HEK293 (cell line): ENCODE measurements around the gene ZNF625.
A peak's percentile ranks its signal among the peaks of the same experiment; 100 is the strongest.

Source experiments
- CTCF ChIA-PET: fragments of 350-600 bp; formaldehyde crosslinking; extraction: SDS; loops from one replicate; lab custom pipeline; 2021; ENCODE audit warnings: antibody characterized with exemption; lab: Yijun Ruan, JAX
- POLR2A ChIA-PET: fragments of 300-600 bp; formaldehyde crosslinking; extraction: SDS; loops from one replicate; lab custom pipeline; 2020; ENCODE audit warnings: antibody characterized with exemption, inconsistent platforms; lab: Yijun Ruan, JAX
- H3K27ac ChIP-seq: fragments of 200-500 bp; sonication (Bioruptor generic); 2 replicates; pipeline ENCODE4 v1.5.1; 2014; ENCODE audit warnings: low read depth, low read length, control low read depth, inconsistent platforms; ENCODE audit errors: extremely low read depth
- H3K36me3 ChIP-seq, 2 experiments: fragments of 200-500 bp in 1 of 2; sonication (Bioruptor generic) in 1 of 2; 1 replicate in 1 of 2; 2 replicates in 1 of 2; pipeline ENCODE4 v1.5.1; 2014 to 2017; ENCODE audit warnings: inconsistent platforms in 2 of 2, low read length in 2 of 2; ENCODE audit not compliant: control insufficient read depth in 2 of 2, insufficient read depth in 1 of 2
- H3K4me1 ChIP-seq: fragments of 200-500 bp; sonication (Bioruptor generic); 2 replicates; pipeline ENCODE4 v1.5.1; 2014; ENCODE audit warnings: mild to moderate bottlenecking, low read length, inconsistent platforms; ENCODE audit not compliant: control insufficient read depth, insufficient read depth
- H3K4me3 ChIP-seq: 2 replicates; pipeline ENCODE4 v1.5.1; 2011; ENCODE audit warnings: low read depth, mild to moderate bottlenecking, control low read depth, low read length, moderate library complexity
- H3K9me3 ChIP-seq: fragments of 200-500 bp; sonication (Bioruptor generic); 2 replicates; pipeline ENCODE4 v1.5.1; 2014; ENCODE audit warnings: low read depth, low read length, inconsistent platforms; ENCODE audit not compliant: control insufficient read depth, insufficient read depth
- BCL11A ChIP-seq: fragments of 450-650 bp; formaldehyde crosslinking; IDR thresholded peaks from 2 replicates; pipeline ENCODE4 v1.5.1; 2016; ENCODE audit warnings: low read depth, missing biosample characterization, missing genetic modification characterization
- KLF8 ChIP-seq: fragments of 450-650 bp; formaldehyde crosslinking; IDR thresholded peaks from 2 replicates; pipeline ENCODE4 v1.5.1; 2016; ENCODE audit warnings: missing biosample characterization, missing genetic modification characterization
- SCRT2 ChIP-seq: fragments of 450-650 bp; formaldehyde crosslinking; IDR thresholded peaks from 2 replicates; pipeline ENCODE4 v1.5.1; 2016; ENCODE audit warnings: missing biosample characterization, missing genetic modification characterization
- SETDB1 ChIP-seq: IDR thresholded peaks from one replicate; pipeline ENCODE4 v1.6.1; 2017; ENCODE audit warnings: mild to moderate bottlenecking, low read length, moderate library complexity, mixed read lengths; ENCODE audit not compliant: insufficient read length
- ZBTB20 ChIP-seq: fragments of 450-650 bp; formaldehyde crosslinking; IDR thresholded peaks from 2 replicates; pipeline ENCODE4 v1.5.1; 2016; ENCODE audit warnings: missing biosample characterization, missing genetic modification characterization
- ZBTB8A ChIP-seq: fragments of 450-650 bp; formaldehyde crosslinking; IDR thresholded peaks from 2 replicates; pipeline ENCODE4 v1.5.1; 2016; ENCODE audit warnings: missing biosample characterization, missing genetic modification characterization
- ZNF174 ChIP-seq: fragments of 450-650 bp; formaldehyde crosslinking; IDR thresholded peaks from 2 replicates; pipeline ENCODE4 v1.5.0; 2017; ENCODE audit warnings: missing biosample characterization, mild to moderate bottlenecking, missing genetic modification characterization
- ZNF202 ChIP-seq: fragments of 450-650 bp; formaldehyde crosslinking; IDR thresholded peaks from 2 replicates; pipeline ENCODE4 v1.5.1; 2016; ENCODE audit warnings: missing biosample characterization, missing genetic modification characterization, borderline replicate concordance
- ZNF211 ChIP-seq: fragments of 450-650 bp; formaldehyde crosslinking; IDR thresholded peaks from 2 replicates; pipeline ENCODE4 v1.5.1; 2016; ENCODE audit warnings: low read depth, missing biosample characterization, missing genetic modification characterization
- ZNF223 ChIP-seq: fragments of 450-650 bp; formaldehyde crosslinking; IDR thresholded peaks from 2 replicates; pipeline ENCODE4 v1.5.1; 2016; ENCODE audit warnings: missing biosample characterization, missing genetic modification characterization
- ZNF248 ChIP-seq: fragments of 450-650 bp; formaldehyde crosslinking; IDR thresholded peaks from 2 replicates; pipeline ENCODE4 v1.5.1; 2017; ENCODE audit warnings: missing biosample characterization, missing genetic modification characterization
- ZNF292 ChIP-seq: fragments of 450-650 bp; formaldehyde crosslinking; IDR thresholded peaks from 2 replicates; pipeline ENCODE4 v1.5.1; 2016; ENCODE audit warnings: low read depth, missing biosample characterization, missing genetic modification characterization, borderline replicate concordance
- ZNF404 ChIP-seq: fragments of 450-650 bp; formaldehyde crosslinking; IDR thresholded peaks from 2 replicates; pipeline ENCODE4 v1.5.1; 2017; ENCODE audit warnings: missing biosample characterization, missing genetic modification characterization
- ZNF560 ChIP-seq: fragments of 450-650 bp; formaldehyde crosslinking; IDR thresholded peaks from 2 replicates; pipeline ENCODE4 v1.5.1; 2017; ENCODE audit warnings: missing biosample characterization, missing genetic modification characterization, borderline replicate concordance
- ZNF561 ChIP-seq: fragments of 450-650 bp; IDR thresholded peaks from 2 replicates; pipeline ENCODE4 v1.5.1; 2018; ENCODE audit warnings: missing biosample characterization, missing genetic modification characterization, borderline replicate concordance
- ZNF596 ChIP-seq: fragments of 450-650 bp; IDR thresholded peaks from 2 replicates; pipeline ENCODE4 v1.5.0; 2018; ENCODE audit warnings: missing biosample characterization, mild to moderate bottlenecking, missing genetic modification characterization, moderate library complexity
- ZNF600 ChIP-seq: fragments of 450-650 bp; formaldehyde crosslinking; IDR thresholded peaks from 2 replicates; pipeline ENCODE4 v1.5.1; 2016; ENCODE audit warnings: missing biosample characterization, missing genetic modification characterization
- ZNF654 ChIP-seq: fragments of 450-650 bp; formaldehyde crosslinking; IDR thresholded peaks from 2 replicates; pipeline ENCODE4 v1.5.1; 2016; ENCODE audit warnings: low read depth, missing biosample characterization, missing genetic modification characterization
- ZNF658 ChIP-seq: fragments of 450-650 bp; formaldehyde crosslinking; IDR thresholded peaks from 2 replicates; pipeline ENCODE4; 2016; ENCODE audit warnings: missing biosample characterization, missing genetic modification characterization
- ZNF670 ChIP-seq: fragments of 450-650 bp; formaldehyde crosslinking; IDR thresholded peaks from 2 replicates; pipeline ENCODE4 v1.5.1; 2016; ENCODE audit warnings: missing biosample characterization, missing genetic modification characterization, low read depth
- ZNF701 ChIP-seq: fragments of 450-650 bp; formaldehyde crosslinking; IDR thresholded peaks from 2 replicates; pipeline ENCODE4 v1.5.1; 2016; ENCODE audit warnings: missing biosample characterization, missing genetic modification characterization
- ZNF776 ChIP-seq: fragments of 450-650 bp; formaldehyde crosslinking; IDR thresholded peaks from 2 replicates; pipeline ENCODE4 v1.5.0; 2017; ENCODE audit warnings: missing biosample characterization, missing genetic modification characterization, borderline replicate concordance
- ZNF792 ChIP-seq: fragments of 450-650 bp; formaldehyde crosslinking; IDR thresholded peaks from 2 replicates; pipeline ENCODE4 v1.5.1; 2016; ENCODE audit warnings: missing biosample characterization, missing genetic modification characterization
- ZXDB ChIP-seq: fragments of 450-650 bp; formaldehyde crosslinking; IDR thresholded peaks from 2 replicates; pipeline ENCODE4 v1.5.1; 2016; ENCODE audit warnings: missing biosample characterization, missing genetic modification characterization
- TF ChIP-seq, protein P1 (sequence below): fragments of 450-650 bp; formaldehyde crosslinking; IDR thresholded peaks from 2 replicates; pipeline ENCODE4 v1.5.1; 2016; ENCODE audit warnings: missing biosample characterization, missing genetic modification characterization
- TF ChIP-seq, protein P2 (sequence below): fragments of 450-650 bp; formaldehyde crosslinking; IDR thresholded peaks from 2 replicates; pipeline ENCODE4 v1.5.1; 2016; ENCODE audit warnings: missing biosample characterization, missing genetic modification characterization
- TF ChIP-seq, protein P3 (sequence below): fragments of 450-650 bp; formaldehyde crosslinking; IDR thresholded peaks from 2 replicates; pipeline ENCODE4 v1.5.1; 2017; ENCODE audit warnings: missing biosample characterization, missing genetic modification characterization
- TF ChIP-seq, protein P4 (sequence below): fragments of 450-650 bp; IDR thresholded peaks from 2 replicates; pipeline ENCODE4 v1.5.1; 2018; ENCODE audit warnings: missing biosample characterization, missing genetic modification characterization

ZNF625 gene

DNA sequence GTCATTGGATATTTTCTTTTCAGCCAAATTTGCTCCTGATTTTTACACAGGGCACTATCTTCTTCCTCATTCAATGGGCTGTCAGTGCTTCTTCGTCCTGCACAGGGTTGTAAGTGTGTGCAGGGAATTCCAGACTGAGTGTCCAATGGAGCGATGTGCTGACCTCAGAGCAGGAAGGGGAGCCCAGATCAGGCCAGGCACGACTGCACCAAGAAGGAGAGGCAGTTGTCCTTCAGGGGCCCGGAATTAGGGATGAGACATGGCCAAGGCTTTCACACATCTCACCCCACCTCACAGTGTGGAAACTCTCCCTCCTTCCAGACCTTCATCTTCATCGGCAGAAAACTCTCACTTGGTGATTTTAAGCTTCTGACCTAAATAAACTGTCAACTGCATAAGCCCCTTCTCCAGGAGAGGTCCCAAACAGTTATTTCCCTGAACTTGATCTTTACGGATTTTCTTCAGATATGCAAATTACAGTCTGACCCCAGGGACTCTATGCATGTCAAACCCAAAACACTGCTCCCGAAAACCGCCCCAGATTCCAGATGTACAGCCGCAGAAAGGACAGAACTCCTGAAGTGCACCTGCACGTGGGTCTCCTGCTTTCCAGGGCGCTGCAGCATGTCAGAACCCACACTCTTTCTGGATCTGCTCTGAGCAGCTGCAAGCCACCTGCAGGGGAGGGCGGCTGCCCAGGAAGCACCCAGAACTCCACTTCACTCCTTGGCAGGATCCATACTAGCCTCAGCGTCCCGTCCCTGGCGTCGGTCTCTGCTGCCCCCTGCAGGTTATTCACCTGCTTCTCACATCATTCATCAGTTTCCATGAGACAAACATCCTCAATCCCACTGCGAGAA, 15.8 kb downstream of the ZNF625 start:
- no peaks in the 10 kb centered on the region for H3K9me3 ChIP-seq
- H3K4me1 ChIP-seq: no peaks in the 10 kb centered on the region
- ChIA-PET POLR2A (interaction anchor here (0.6 to 1.5 kb wide), 13 partner anchors 10 to 343 kb away, joined by 3 to 20 read pairs (median 4); partner anchors contain the start of genes ZNF136, ZNF433, ZNF442 and ZNF625), CTCF (interaction anchor here (0.8 to 2.3 kb wide), 24 partner anchors 9 to 439 kb away, joined by 3 to 17 read pairs (median 4); partner anchors contain the start of genes ZNF136, ZNF442, ZNF491 and ZNF625)
- TF ChIP-seq ZNF174: no peak
- TF ChIP-seq ZNF654 (tag by site-specific recombination): peak; percentile 73
- peak; percentile 73; the same call in 1 of the 2 replicates for TF ChIP-seq ZNF600
- no peak for TF ChIP-seq ZNF670 (tag by site-specific recombination)
- TF ChIP-seq BCL11A: no peak
- no peak for TF ChIP-seq SETDB1
- TF ChIP-seq ZNF292 (tag by site-specific recombination): no peak
- TF ChIP-seq, protein P1, sequence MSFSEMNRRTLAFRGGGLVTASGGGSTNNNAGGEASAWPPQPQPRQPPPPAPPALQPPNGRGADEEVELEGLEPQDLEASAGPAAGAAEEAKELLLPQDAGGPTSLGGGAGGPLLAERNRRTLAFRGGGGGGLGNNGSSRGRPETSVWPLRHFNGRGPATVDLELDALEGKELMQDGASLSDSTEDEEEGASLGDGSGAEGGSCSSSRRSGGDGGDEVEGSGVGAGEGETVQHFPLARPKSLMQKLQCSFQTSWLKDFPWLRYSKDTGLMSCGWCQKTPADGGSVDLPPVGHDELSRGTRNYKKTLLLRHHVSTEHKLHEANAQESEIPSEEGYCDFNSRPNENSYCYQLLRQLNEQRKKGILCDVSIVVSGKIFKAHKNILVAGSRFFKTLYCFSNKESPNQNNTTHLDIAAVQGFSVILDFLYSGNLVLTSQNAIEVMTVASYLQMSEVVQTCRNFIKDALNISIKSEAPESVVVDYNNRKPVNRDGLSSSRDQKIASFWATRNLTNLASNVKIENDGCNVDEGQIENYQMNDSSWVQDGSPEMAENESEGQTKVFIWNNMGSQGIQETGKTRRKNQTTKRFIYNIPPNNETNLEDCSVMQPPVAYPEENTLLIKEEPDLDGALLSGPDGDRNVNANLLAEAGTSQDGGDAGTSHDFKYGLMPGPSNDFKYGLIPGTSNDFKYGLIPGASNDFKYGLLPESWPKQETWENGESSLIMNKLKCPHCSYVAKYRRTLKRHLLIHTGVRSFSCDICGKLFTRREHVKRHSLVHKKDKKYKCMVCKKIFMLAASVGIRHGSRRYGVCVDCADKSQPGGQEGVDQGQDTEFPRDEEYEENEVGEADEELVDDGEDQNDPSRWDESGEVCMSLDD (tag by site-specific recombination): no peak
- TF ChIP-seq, protein P2, sequence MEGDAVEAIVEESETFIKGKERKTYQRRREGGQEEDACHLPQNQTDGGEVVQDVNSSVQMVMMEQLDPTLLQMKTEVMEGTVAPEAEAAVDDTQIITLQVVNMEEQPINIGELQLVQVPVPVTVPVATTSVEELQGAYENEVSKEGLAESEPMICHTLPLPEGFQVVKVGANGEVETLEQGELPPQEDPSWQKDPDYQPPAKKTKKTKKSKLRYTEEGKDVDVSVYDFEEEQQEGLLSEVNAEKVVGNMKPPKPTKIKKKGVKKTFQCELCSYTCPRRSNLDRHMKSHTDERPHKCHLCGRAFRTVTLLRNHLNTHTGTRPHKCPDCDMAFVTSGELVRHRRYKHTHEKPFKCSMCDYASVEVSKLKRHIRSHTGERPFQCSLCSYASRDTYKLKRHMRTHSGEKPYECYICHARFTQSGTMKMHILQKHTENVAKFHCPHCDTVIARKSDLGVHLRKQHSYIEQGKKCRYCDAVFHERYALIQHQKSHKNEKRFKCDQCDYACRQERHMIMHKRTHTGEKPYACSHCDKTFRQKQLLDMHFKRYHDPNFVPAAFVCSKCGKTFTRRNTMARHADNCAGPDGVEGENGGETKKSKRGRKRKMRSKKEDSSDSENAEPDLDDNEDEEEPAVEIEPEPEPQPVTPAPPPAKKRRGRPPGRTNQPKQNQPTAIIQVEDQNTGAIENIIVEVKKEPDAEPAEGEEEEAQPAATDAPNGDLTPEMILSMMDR (tag by site-specific recombination): peak; percentile 45
- TF ChIP-seq ZNF792 (tag by site-specific recombination): no peak
- TF ChIP-seq ZNF248 (tag by site-specific recombination): no peak
- TF ChIP-seq ZNF596 (tag by site-specific recombination): no peak
- TF ChIP-seq ZNF701: no peak
- TF ChIP-seq SCRT2 (tag by site-specific recombination): no peak
- TF ChIP-seq ZNF223: no peak
- no peak for TF ChIP-seq ZBTB8A
- no peak for TF ChIP-seq ZNF561 (tag by site-specific recombination)
- TF ChIP-seq ZNF404 (tag by site-specific recombination): no peak
- TF ChIP-seq ZBTB20 (tag by site-specific recombination): no peak
- no peak for TF ChIP-seq KLF8 (tag by site-specific recombination)
- no peak for TF ChIP-seq ZNF202
- no peak for TF ChIP-seq ZNF560 (tag by site-specific recombination)
- no peak for TF ChIP-seq ZNF211 (tag by site-specific recombination)
- TF ChIP-seq, protein P3, sequence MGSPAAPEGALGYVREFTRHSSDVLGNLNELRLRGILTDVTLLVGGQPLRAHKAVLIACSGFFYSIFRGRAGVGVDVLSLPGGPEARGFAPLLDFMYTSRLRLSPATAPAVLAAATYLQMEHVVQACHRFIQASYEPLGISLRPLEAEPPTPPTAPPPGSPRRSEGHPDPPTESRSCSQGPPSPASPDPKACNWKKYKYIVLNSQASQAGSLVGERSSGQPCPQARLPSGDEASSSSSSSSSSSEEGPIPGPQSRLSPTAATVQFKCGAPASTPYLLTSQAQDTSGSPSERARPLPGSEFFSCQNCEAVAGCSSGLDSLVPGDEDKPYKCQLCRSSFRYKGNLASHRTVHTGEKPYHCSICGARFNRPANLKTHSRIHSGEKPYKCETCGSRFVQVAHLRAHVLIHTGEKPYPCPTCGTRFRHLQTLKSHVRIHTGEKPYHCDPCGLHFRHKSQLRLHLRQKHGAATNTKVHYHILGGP (tag by site-specific recombination): no peak
- TF ChIP-seq ZXDB: no peak
- TF ChIP-seq ZNF658 (tag by site-specific recombination): no peak
- TF ChIP-seq, protein P4, sequence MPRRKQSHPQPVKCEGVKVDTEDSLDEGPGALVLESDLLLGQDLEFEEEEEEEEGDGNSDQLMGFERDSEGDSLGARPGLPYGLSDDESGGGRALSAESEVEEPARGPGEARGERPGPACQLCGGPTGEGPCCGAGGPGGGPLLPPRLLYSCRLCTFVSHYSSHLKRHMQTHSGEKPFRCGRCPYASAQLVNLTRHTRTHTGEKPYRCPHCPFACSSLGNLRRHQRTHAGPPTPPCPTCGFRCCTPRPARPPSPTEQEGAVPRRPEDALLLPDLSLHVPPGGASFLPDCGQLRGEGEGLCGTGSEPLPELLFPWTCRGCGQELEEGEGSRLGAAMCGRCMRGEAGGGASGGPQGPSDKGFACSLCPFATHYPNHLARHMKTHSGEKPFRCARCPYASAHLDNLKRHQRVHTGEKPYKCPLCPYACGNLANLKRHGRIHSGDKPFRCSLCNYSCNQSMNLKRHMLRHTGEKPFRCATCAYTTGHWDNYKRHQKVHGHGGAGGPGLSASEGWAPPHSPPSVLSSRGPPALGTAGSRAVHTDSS (tag by site-specific recombination): peak; percentile 60; the same call in 1 of the 2 replicates
- no peak for TF ChIP-seq ZNF776 (tag by site-specific recombination)
- no peak overlapping the region for H3K27ac ChIP-seq
- H3K36me3 ChIP-seq: peaks cover 10 to 42% of the 10 kb centered on the region in 2 experiments; a peak in 2 of 3 replicates
- peak overlapping the region; percentile 10 for H3K4me3 ChIP-seq
